ENCODE results near the gene DCTD.

GRCh38 chr4:182866746-182867145 lies 50.4 kb downstream of the DCTD start:
- TF ChIP-seq CTCF (IDR thresholded peaks at IDR 0.05) (no peak), POLR2AphosphoS5 (IDR thresholded peaks at IDR 0.05) (no peak)
